Measurements from ENCODE around the gene LHFPL2.

DNA sequence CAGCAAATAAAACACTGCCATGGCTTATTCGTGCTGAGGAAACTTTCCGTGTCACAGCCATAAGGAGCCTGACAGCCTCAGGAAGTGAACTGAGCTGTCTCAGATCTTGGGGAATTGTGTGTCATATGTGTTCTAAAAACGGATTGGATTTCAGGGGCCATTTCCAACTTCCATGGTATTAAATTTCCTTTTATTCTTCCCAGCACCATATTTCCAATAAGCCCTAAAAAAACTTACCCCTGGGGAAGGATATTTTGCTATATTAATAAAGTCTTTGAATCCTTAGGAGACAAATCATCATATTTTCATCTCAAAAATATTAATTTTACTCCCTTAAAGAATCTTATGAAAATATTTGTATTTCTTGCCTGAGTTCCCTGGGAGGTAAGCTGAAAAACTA is 93.9 kb downstream of the LHFPL2 start:
- TF ChIP-seq POLR2AphosphoS5 (IDR thresholded peaks at IDR 0.05) = no peak
- TF ChIP-seq, protein P1, sequence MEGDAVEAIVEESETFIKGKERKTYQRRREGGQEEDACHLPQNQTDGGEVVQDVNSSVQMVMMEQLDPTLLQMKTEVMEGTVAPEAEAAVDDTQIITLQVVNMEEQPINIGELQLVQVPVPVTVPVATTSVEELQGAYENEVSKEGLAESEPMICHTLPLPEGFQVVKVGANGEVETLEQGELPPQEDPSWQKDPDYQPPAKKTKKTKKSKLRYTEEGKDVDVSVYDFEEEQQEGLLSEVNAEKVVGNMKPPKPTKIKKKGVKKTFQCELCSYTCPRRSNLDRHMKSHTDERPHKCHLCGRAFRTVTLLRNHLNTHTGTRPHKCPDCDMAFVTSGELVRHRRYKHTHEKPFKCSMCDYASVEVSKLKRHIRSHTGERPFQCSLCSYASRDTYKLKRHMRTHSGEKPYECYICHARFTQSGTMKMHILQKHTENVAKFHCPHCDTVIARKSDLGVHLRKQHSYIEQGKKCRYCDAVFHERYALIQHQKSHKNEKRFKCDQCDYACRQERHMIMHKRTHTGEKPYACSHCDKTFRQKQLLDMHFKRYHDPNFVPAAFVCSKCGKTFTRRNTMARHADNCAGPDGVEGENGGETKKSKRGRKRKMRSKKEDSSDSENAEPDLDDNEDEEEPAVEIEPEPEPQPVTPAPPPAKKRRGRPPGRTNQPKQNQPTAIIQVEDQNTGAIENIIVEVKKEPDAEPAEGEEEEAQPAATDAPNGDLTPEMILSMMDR (IDR thresholded peaks at IDR 0.05) = no peak
- no peak for TF ChIP-seq POLR2A (IDR thresholded peaks at IDR 0.05)

Measured in suprapubic skin (tissue), 4 donors.